Measurements from ENCODE around the gene ASB8.
A peak's percentile ranks its signal among the peaks of the same experiment; 100 is the strongest.

ASB8 gene

DNA sequence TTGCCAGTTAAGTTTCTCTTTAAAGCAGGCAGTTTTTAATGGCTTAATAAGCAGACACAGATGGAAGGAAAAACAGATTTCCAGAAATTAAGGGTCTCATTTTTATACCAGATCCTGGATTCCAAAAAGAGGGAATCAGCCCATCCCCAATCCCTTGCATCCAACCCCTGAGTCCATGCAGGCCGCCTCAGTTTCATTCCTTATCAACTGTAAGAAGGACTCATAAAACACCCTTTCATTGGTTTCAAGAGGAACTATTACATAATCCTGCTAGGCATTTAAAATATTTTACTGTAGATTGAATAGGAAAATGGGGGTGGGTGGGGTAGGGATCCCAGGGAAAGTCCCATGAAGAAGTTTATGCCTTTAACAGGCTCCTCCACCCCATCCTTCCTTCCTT, 35.5 kb upstream of the ASB8 start:
- in situ Hi-C loops (cut with HindIII; ENCODE audit: low sequenced_read_pairs): no loop called here
- no peak for DNase-seq (ENCODE audit: low read depth, low spot score)
- no peak overlapping the region for H3K4me3 ChIP-seq (ENCODE audit: low read depth, low read length)
- TF ChIP-seq, protein P1, sequence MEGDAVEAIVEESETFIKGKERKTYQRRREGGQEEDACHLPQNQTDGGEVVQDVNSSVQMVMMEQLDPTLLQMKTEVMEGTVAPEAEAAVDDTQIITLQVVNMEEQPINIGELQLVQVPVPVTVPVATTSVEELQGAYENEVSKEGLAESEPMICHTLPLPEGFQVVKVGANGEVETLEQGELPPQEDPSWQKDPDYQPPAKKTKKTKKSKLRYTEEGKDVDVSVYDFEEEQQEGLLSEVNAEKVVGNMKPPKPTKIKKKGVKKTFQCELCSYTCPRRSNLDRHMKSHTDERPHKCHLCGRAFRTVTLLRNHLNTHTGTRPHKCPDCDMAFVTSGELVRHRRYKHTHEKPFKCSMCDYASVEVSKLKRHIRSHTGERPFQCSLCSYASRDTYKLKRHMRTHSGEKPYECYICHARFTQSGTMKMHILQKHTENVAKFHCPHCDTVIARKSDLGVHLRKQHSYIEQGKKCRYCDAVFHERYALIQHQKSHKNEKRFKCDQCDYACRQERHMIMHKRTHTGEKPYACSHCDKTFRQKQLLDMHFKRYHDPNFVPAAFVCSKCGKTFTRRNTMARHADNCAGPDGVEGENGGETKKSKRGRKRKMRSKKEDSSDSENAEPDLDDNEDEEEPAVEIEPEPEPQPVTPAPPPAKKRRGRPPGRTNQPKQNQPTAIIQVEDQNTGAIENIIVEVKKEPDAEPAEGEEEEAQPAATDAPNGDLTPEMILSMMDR (IDR thresholded peaks at IDR 0.05; ENCODE audit: low read depth, low read length): no peak

DNA sequence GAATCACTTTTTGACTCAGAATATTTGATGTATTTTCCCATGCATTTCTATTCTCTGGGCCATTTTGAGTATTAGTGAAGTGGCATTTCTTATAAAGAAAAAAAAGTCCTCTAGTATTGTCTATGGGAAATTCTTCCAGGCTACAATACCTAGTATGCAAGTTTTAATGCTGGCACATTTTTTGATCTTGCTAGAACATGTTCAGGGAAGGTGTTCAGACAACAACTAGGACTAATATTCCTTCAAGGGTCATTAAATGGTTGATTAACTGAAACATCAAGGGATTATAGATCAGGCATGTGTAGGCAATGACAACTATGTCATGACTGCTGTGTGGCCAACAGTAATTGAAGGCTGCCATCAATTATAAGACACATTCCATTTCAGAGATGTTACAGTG, 33.8 kb upstream of the ASB8 start:
- TF ChIP-seq, protein P1 (IDR thresholded peaks at IDR 0.05; ENCODE audit: low read depth, low read length): no peak
- no peak for DNase-seq (ENCODE audit: low read depth, low spot score)
- in situ Hi-C loops (cut with HindIII; ENCODE audit: low sequenced_read_pairs): no loop called here
- no peak overlapping the region for H3K4me3 ChIP-seq (ENCODE audit: low read depth, low read length)

DNA sequence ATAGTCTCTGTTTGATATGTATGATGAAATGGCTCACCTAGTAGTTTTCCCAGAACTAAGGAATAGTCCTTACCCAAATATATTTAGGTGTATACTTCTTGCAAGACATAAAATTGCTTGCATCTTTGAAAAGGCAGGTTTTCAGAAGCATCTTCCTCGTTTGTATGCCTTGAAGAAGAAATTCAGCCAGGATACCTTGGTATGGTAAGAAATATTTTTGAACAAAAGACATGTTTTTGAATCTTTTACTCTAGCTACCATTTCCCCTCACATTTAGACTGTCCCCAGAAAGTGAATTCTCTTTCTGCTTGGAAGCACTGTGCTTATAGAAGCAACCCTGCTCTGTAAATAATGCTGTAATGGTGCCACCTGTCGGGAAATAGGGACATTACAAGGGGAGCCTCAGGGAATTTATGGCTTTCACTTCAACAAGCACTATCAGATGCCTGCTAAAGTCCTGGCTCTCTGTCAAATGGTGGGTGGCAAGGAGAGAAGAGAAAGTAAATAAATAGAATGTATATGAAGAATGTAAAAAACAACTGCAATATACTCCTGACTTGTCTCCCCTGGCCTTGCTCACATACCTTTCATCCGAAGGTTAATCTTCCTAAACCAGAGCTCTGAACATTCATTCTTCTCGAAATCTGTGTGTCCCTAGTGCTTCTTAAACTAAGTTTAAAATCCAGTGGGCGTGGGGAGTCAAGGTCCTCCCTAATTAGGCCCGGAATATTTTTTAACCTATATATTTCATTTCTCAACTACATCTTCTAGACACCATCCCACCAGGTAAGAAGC, 32.2 kb upstream of the ASB8 start:
- H3K4me3 ChIP-seq (ENCODE audit: low read depth, low read length): no peak overlapping the region
- peak; percentile 74 for DNase-seq (ENCODE audit: low read depth, low spot score)
- TF ChIP-seq, protein P1 (IDR thresholded peaks at IDR 0.05; ENCODE audit: low read depth, low read length): peak; percentile 82
- in situ Hi-C loops (cut with HindIII; ENCODE audit: low sequenced_read_pairs): no loop called here

DNA sequence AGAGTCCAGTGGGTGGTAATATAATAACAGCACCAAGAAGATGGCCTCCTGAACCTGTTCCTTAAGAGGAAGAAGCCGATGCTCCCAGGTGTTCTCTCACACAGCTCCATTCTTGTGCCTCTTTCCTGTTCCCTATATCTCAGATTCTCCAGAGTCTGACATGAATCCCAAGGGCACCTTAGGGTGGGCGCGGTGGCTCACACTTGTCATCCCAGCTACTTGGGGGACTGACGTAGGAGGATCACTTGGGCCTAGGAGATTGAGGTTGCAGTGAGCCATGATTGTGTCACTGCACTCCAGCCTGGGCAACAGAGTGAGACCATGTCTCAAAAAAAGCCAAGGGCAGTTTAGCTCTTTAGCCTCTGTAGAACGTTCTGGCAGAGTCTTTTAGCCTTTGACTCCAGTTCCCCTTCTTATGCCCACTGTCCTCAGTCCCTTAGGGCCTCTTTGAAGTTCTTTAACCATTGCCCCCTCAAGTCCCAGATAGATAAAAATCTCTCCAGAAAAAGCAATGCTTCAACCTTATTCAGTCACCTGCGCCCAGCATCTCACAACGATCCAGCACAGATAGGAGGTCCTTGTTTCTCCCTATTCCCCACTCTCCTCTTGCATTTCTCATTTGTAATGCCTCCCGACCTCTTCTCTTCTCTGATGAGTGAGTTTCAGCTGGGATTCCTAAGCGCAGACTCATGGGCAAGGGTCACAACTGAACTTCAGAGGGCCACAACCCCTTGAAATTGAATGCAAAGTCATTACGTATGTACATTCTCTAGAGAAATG, 30.8 kb upstream of the ASB8 start:
- H3K4me3 ChIP-seq (ENCODE audit: low read depth, low read length): no peak overlapping the region
- TF ChIP-seq, protein P1 (IDR thresholded peaks at IDR 0.05; ENCODE audit: low read depth, low read length): no peak
- no peak for DNase-seq (ENCODE audit: low read depth, low spot score)
- in situ Hi-C loops (cut with HindIII; ENCODE audit: low sequenced_read_pairs): no loop called here

DNA sequence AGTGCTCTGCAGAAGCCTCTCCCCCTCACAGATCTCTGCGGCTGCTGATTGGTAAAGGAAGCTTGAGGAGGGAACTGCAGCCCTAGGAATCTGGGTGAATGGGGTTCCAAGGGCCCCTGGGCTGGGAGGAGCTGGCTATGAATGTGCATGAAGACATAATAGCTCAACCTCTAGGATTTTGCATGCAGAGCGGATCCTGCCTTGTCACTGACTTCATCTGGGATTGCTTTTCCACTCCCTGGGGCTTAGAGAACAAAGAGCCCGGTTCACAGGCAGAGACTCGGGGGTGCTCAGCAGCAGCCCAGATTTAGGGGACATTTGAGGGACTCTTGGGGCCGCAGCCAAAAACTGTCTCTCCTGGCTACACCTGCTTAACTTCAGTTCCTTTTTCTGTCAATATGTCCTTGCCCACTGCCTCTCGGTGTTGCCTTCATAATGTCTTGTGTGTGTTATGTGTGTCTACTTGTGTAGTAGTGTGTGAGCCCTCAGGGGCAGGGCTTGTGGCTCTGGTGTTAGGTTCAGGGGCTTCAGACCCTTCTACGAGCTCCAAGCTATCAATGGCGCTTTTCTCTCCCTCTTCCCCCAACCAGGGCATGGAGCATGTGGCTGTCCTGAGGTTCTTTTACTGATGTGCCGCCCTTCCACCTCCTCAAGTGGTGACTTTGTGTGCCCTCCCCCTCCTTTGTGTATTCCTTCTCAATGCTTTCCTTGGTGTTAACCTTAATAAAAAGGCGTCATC, 28.0 kb upstream of the ASB8 start:
- no peak overlapping the region for H3K4me3 ChIP-seq (ENCODE audit: low read depth, low read length)
- TF ChIP-seq, protein P1 (IDR thresholded peaks at IDR 0.05; ENCODE audit: low read depth, low read length): no peak
- in situ Hi-C loops (cut with HindIII; ENCODE audit: low sequenced_read_pairs): no loop called here

DNA sequence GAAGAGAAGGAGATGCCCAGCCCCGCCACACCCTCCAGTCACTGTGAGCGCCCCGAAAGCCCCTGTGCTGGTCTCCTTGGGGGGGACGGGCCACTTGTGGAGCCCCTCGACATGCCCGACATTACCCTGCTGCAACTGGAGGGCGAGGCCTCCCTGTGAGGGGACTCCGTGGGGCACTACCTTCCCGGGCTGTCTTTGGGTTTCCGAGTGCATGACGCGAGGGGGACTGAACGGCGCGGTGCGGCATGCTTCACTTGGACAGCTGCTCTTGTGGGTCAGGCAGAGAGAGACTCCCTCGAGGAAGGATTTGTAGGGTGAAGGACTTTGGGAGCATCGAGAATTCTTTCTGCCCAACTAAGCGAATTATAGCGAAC, 27.2 kb upstream of the ASB8 start:
- no peak overlapping the region for H3K4me3 ChIP-seq (ENCODE audit: low read depth, low read length)
- in situ Hi-C loops (cut with HindIII; ENCODE audit: low sequenced_read_pairs): no loop called here

More for the DNA sequence above, 28.0 kb upstream of the ASB8 start:
- DNase-seq (ENCODE audit: low read depth, low spot score): no peak

More for the DNA sequence above, 27.2 kb upstream of the ASB8 start:
- DNase-seq (ENCODE audit: low read depth, low spot score): no peak
- TF ChIP-seq, protein P1 (IDR thresholded peaks at IDR 0.05; ENCODE audit: low read depth, low read length): no peak
